KBM-7 (cell line): ENCODE results near the gene PLRG1.
A peak's percentile ranks its signal among the peaks of the same experiment; 100 is the strongest.

Experiments used
- DNase-seq: peaks from one replicate; pipeline ENCODE4 v3.0.0-alpha.2; 2015
- in situ Hi-C: fragments of 300-500 bp; cut with MboI; formaldehyde crosslinking; loops from 2 replicates; pipeline ENCODE4 v1.14.3; 2020; ENCODE audit warnings: low sequenced_read_pairs, low pct_unique_long_range_greater_than_20kb, mixed read lengths

The PLRG1 gene

GRCh38 chr4:154529728-154530519 is 20.3 kb downstream of the PLRG1 start:
- in situ Hi-C loops = no loop called here
- DNase-seq = no peak

GRCh38 chr4:154528869-154529268 is 21.3 kb downstream of the PLRG1 start:
- in situ Hi-C loops = no loop called here

GRCh38 chr4:154527308-154527707 is 22.9 kb downstream of the PLRG1 start:
- in situ Hi-C loops = no loop called here
- no peak for DNase-seq

More at GRCh38 chr4:154528869-154529268, 21.3 kb downstream of the PLRG1 start:
- DNase-seq = no peak

- DNase-seq = peak; percentile 31
- in situ Hi-C loops = no loop called here
These were observed 24.0 kb downstream of the PLRG1 start for GRCh38 chr4:154526151-154526550.

GRCh38 chr4:154521607-154522006 is 28.6 kb downstream of the PLRG1 start:
- DNase-seq = no peak
- in situ Hi-C loops = no loop called here

- in situ Hi-C loops = no loop called here
- no peak for DNase-seq
These were observed 31.0 kb downstream of the PLRG1 start for GRCh38 chr4:154519214-154519613.

- no peak for DNase-seq
- in situ Hi-C loops = no loop called here
These were observed 32.6 kb downstream of the PLRG1 start for GRCh38 chr4:154517591-154517990.

GRCh38 chr4:154516318-154517029 is 33.7 kb downstream of the PLRG1 start:
- no peak for DNase-seq
- in situ Hi-C loops = no loop called here

- in situ Hi-C loops = no loop called here
- DNase-seq = no peak
These were observed 38.2 kb downstream of the PLRG1 start for GRCh38 chr4:154511981-154512380.

- DNase-seq = no peak
- in situ Hi-C loops = no loop called here
These were observed 38.7 kb downstream of the PLRG1 start for GRCh38 chr4:154511548-154511947.

- DNase-seq = no peak
- in situ Hi-C loops = no loop called here
These were observed 43.0 kb downstream of the PLRG1 start for GRCh38 chr4:154507156-154507555.

- DNase-seq = peak; percentile 43
- in situ Hi-C loops = no loop called here
These were observed 43.9 kb downstream of the PLRG1 start for GRCh38 chr4:154506253-154506652.

- in situ Hi-C loops = no loop called here
- DNase-seq = peak; percentile 32
These were observed 46.6 kb downstream of the PLRG1 start for GRCh38 chr4:154503598-154503997.

- DNase-seq = no peak
- in situ Hi-C loops = no loop called here
These were observed 48.1 kb downstream of the PLRG1 start for GRCh38 chr4:154502111-154502510.

- in situ Hi-C loops = no loop called here
- no peak for DNase-seq
These were observed 52.3 kb downstream of the PLRG1 start for GRCh38 chr4:154497889-154498288.

GRCh38 chr4:154495867-154496266 is 54.3 kb downstream of the PLRG1 start:
- in situ Hi-C loops = no loop called here
- no peak for DNase-seq

- no peak for DNase-seq
- in situ Hi-C loops = no loop called here
These were observed 57.9 kb downstream of the PLRG1 start for GRCh38 chr4:154492288-154492687.

- in situ Hi-C loops = no loop called here
- peak; percentile 31 for DNase-seq
These were observed 58.6 kb downstream of the PLRG1 start, which contains the start of gene DCHS2 for GRCh38 chr4:154491341-154492271. DCHS2 (minus strand) TSS chr4:154491799; CDS start chr4:154491355, 444 bp downstream.

- no peak for DNase-seq
- in situ Hi-C loops = no loop called here
These were observed 59.4 kb downstream of the PLRG1 start for GRCh38 chr4:154490583-154491340.
